ENCODE data around the gene SH3GLB1. TPM values are rescaled to one million over a fixed set of nuclear protein-coding genes. Genes with fewer than 3 reads are reported as not detected.
A peak's percentile ranks its signal among the peaks of the same experiment; 100 is the strongest.

Gene SH3GLB1
- total RNA-seq, 1 experiment from 2014 or later = 45.2 TPM

DNA sequence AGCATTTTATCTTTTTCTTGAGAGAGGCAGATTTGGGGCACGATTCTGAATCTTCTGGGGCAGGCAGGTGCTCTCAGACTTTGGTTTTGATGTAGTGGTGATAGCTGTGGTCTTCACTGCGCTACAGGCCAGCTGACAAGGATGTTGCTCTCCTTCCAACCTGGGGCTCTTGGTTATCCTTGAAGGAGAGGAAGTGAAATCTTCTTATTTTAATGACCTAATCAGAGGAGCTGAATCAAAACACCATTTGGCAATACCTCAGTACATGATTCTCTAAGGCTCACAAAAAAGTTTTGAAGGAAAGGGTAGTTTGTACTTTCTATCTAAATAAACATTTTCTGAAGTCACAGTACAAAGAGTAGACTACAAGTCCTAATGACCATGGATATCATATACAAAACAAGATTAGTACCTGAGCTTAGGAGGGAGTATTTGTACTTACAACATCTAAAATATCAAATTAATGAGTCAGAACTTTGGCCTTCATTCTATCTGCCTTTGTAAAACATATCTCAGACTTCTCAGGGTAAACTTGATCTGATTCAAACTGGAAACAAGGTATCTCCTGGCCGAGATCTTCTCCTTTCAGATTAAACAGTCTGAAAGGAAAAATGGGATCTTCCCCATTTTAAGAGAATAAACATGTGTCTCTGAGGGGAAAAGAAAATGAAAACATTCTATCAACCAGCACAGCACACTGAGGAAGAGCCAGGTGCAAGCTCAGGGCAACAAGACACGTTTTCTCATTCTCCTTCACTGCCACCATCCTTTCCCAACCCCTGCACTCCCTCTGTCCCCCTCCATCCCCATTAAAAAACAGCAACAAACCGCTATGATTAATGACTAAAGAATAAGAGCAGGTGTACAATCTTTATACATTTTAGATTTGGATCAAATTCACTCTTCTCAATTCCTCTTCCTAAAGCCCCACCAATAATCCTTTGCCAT lies 69.2 kb downstream of the SH3GLB1 start:
- peak; percentile 46 for DNase-seq (ENCODE audit: low read depth)

DNA sequence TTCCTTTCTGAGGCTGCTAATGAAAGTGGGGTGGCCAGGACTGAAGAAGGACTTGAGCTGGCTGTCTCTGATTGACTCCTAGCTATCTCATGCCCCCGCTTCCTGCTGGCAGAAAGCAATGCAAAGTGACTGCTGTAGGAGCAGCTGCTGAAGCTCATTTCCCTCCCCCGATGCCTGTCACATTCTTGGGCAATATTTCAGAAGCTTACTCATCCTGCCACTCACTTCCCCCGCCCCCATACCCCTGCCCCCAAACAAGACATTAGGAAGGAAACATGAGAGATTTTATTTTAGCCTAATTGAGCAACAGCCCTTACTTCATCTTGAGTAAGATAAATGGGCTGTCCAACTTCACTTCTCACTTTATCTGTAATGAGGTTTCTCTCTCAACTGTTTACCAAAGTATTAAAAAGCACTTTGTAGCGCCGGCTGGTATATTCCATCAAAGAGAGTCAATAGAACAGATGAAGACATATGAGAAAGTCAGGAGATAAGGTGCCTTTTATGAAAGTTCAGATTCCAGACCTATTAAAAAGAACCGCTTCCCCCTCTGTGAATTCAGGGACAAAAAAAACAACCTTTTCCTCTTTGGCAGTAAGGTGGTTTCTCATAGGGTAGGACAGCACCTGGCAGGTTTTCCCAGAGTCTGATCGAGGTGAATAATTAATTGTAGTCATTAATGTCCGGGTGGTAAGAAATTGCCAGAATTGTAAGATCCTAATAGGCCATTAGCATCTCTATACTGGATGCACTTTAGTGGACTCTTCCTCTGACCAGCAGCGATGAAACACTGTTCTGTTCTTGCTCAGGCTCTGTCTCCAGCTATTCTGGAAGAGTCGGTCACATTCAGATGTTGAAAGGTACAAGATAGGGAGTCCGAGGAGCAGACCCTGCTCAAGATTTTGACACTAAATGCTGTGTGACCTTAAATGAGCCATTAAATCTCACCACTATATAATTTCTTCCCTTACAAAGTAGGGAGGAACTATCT lies 70.2 kb downstream of the SH3GLB1 start:
- peak; percentile 98 for DNase-seq (ENCODE audit: low read depth)

DNA sequence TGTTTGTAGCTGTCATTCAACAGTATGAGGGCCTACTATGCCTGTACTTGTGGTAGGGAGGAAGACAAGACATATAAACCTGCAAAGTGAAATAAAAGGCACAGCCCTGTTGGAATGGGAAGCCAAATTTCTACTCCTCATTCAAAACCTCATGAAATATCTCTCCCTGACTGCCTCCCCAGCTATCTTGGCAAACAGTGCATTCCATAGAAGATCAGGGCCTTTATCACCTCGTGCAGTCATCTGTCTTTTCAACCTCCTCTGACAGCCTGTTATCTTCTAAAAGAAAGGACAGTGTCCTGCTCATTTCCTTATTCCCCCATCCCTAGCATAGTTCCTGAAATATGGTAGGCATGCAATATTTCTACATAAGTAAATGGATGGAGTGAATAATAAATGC lies 71.0 kb downstream of the SH3GLB1 start:
- DNase-seq (ENCODE audit: low read depth) = peak; percentile 28

DNA sequence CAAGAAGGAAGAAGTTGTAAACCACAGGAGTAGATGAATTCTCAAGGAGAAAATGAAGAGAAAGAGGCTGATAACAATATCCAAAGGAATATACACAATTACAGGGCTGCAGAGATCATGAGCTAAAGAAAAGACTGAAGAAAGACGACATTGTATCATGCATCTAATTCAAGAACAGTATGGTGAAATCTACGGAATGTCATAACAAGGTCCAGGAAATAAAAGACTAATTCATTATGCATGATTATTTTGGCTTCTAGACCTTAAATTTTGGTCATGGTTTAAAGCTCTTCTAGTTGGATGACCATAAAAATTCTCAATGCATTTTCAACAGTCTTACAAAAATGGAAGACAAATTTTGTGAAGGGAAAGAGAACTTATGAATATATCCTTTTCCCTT lies 71.7 kb downstream of the SH3GLB1 start:
- DNase-seq (ENCODE audit: low read depth) = no peak

DNA sequence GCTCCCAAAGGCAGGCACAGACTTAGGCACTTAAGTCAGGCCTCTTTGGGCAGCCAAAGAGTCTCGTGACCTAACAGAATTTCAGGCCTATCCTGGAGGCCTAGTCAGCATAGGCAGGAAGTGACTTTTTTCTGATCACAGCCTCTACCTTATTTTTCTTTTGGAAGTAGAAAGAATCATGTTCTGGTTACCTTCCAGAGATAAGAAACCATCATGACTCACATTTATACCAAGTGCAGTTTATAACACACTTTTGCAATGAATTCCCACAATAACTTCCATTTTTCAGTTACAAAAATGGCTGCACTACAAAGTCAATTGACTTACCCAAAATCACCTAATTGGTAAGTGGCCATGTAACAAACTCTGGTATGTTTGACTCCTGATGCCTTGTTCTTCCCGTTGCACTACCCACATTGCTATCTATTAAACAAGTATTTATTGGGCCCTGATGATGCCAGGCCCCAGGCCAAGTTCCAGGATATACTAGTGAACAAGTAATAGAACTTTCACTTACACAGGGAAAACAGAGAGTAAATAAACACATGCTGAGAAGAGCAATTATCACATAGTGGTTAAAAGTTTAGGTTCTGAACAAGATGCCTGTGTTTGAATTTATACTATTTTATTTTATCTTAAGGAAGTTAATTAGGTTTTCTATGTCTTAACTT lies 74.3 kb downstream of the SH3GLB1 start:
- peak; percentile 35 for DNase-seq (ENCODE audit: low read depth)

DNA sequence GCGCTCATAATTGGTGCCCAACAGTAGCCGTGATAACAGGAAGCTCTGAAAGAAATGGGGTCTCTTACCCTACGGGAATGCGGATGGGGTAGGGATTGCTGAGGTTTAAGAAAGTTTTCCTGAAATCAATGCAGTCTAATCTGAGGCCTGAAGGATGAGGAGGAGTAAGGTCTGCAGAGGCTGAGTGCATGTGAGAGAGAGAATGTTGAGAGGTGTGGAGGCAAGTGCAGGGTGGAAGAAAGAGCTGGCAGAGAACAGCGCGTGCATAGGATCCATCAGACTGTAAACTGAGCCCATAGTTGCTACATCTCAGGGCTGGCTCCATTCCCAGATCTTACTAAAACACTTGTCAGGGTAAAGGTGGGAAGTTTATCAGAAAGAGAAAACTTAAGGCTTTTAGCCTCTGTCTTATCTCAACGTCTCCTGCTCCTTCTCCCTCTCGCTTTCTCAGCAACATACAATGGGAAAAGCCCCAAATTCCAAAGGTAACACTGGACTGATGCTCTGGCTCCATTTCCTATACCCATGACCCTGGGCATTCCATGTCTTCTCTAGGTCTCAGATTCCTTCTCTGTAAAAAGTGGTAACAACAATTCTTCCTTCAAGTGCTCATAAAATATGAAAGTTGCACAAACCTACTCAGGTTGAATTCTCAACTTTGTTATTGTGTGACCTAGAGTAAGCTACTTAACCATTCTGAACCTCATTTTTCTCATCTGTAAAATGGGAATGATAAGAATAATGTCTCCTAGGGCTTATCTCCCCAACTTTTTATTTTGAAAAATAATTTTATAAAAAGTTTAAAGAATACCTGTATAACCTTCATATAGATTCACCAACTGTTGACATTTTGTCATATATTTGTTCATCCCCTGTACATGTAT lies 75.2 kb downstream of the SH3GLB1 start:
- peak; percentile 33 for DNase-seq (ENCODE audit: low read depth)

DNA sequence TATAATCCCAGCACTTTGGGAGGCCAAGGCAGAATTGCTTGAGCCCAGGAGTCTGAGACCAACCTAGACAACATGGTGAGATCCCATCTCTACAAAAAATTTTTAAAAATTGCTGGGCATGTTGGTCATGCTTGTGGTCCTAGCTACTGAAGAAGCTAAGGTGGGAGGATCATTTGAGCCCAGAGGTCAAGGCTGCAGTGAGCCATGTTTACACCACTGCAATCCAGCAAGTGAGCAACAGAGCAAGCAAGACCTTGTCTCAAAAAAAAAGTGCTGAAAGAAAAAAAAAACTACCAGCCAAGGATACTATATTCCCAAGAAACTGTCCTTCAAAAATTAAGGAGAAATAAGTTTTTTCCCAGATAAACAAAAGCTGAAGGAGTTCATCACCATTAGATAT lies 78.1 kb downstream of the SH3GLB1 start:
- no peak for DNase-seq (ENCODE audit: low read depth)

DNA sequence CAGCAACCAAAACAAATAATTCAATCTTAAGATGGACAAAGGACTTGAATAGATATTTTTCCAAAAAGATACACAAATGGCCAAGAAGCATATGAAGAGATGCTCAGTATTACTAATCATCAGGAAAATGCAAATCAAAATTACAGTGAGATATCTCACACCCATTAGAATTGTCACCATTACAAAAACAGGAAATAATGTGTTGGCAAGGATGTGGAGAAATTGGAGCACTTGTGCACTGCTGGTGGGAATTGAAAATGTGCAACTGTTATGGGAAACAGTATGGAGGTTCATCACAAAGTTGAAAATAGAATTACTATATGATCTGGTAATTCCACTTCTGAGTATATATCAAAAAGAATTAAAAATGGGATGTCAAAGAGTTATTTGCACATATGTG lies 83.2 kb downstream of the SH3GLB1 start:
- DNase-seq (ENCODE audit: low read depth) = no peak

DNA sequence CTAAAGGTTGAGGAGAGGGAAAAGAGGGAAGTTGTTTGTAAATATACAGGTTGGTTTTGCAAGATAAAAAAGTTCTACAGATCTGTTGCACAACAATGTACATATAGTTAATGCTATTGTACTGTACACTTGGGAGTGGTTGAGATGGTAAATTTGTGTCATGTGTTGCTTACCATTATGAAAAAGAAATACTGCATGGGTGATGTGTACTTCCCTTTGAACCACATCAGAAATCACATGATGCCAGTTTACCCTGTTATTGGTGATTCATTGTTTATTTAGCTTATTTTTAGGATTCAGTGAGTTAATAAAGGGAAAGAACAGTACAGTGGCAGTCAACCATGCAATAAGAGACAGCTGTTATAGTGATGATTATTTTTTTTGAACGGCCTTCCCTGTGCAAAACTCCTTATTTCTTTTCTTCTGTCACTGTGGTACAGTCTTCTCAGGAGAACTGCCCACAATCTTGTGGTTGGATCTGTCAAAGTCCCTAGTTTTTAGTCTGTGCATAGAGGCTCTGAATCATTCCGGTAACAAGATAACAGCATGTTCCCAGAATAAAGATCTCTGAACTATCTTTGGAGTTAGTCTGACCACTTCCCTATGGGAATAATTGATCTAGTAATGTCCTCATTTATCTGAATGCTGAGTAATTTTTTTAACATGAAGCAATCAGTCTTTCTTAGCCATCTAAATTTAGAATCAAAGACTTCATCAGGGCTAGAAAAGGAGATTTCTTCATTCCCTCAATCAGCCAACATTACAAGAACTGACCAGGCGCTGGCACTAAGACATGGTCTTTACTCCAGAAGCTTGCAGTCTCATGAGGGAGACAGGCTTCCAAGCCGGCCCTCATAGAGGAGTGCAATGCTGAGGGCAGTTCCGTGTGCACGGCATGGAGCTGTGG lies 84.2 kb downstream of the SH3GLB1 start:
- DNase-seq (ENCODE audit: low read depth) = peak; percentile 99

DNA sequence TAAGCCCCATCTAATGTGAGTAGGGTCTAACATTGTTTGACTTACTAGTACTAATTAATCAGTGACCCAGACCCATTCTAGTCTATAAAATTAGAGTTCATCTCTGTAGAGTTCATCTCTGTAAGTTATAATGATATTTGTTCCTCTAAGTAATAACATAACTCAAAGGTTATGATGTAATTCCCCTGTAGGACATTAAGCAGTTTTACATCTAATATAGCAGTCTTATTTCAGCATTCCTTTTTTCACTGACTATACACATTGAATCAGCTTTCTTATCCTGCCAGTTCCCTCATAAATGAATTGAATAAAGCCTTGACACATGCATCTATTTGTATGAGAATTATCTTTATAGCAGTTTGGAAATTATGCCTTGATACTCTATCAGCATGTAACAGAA lies 90.9 kb downstream of the SH3GLB1 start:
- no peak for DNase-seq (ENCODE audit: low read depth)

Other genes starting within 250 kb of the SH3GLB1 start
- not detected in 2 replicates for gene CLCA1, start 235.6 kb upstream of the SH3GLB1 start, total RNA-seq (2014; rRNA removed)
- gene CLCA4, start 157.5 kb upstream of the SH3GLB1 start, total RNA-seq (2014; rRNA removed) = not detected in 2 replicates
- 139 and 165 TPM in 2 replicates for gene SELENOF, start 209.6 kb downstream of the SH3GLB1 start, total RNA-seq (2014; rRNA removed)
- gene HS2ST1, start 210.1 kb downstream of the SH3GLB1 start, total RNA-seq (2014; rRNA removed) = 21.7 and 27.8 TPM in 2 replicates